Stimulated activated CD8-positive, alpha-beta memory T cell treated with anti-CD3 and anti-CD28 coated beads, Interleukin-12 subunit alpha, Interleukin-12 subunit beta, amount 100 ng/mL, for 1 hour (primary cell): ENCODE data around the gene OTUD3.
A peak's percentile ranks its signal among the peaks of the same experiment; 100 is the strongest.
"Not testable (repeated sequence)": the region's sequence is repeated elsewhere in the genome, so short reads cannot be mapped to it uniquely, and the experiment has no call there.

ENCODE experiments used
- DNase-seq: peaks from one replicate; pipeline ENCODE4 v3.0.0-alpha.2; 2020; ENCODE audit warnings: low read depth

OTUD3 gene

GRCh38 chr1:19869453-19869852 lies 12.7 kb upstream of the OTUD3 start:
- not testable (repeated sequence) for DNase-seq

GRCh38 chr1:19869929-19870328 lies 12.3 kb upstream of the OTUD3 start:
- DNase-seq: no peak

GRCh38 chr1:19872190-19872589 lies 10.0 kb upstream of the OTUD3 start:
- DNase-seq: no peak

GRCh38 chr1:19877181-19877750 lies 4.9 kb upstream of the OTUD3 start:
- no peak for DNase-seq

GRCh38 chr1:19877821-19878636 lies 4.2 kb upstream of the OTUD3 start:
- DNase-seq: no peak

- DNase-seq: no peak
Observed at GRCh38 chr1:19878637-19878985, 3.6 kb upstream of the OTUD3 start.

GRCh38 chr1:19879227-19879626 lies 3.0 kb upstream of the OTUD3 start:
- no peak for DNase-seq

- DNase-seq: no peak
Observed at GRCh38 chr1:19879661-19880060, 2.5 kb upstream of the OTUD3 start.

- DNase-seq: not testable (repeated sequence)
Observed at GRCh38 chr1:19880841-19881240, 1.4 kb upstream of the OTUD3 start.

- no peak for DNase-seq
Observed at GRCh38 chr1:19884312-19884711, 2.1 kb downstream of the OTUD3 start.

GRCh38 chr1:19885821-19886220 lies 3.6 kb downstream of the OTUD3 start:
- no peak for DNase-seq

GRCh38 chr1:19888112-19888511 lies 5.9 kb downstream of the OTUD3 start:
- DNase-seq: no peak

GRCh38 chr1:19889656-19890055 lies 7.5 kb downstream of the OTUD3 start:
- no peak for DNase-seq

- DNase-seq: no peak
Observed at GRCh38 chr1:19892129-19892528, 9.9 kb downstream of the OTUD3 start.

- no peak for DNase-seq
Observed at GRCh38 chr1:19892628-19893168, 10.5 kb downstream of the OTUD3 start.

- DNase-seq: no peak
Observed at GRCh38 chr1:19893687-19894086, 11.5 kb downstream of the OTUD3 start.

- no peak for DNase-seq
Observed at GRCh38 chr1:19894218-19894617, 12.0 kb downstream of the OTUD3 start.

- DNase-seq: no peak
Observed at GRCh38 chr1:19901653-19902052, 19.5 kb downstream of the OTUD3 start.

GRCh38 chr1:19903621-19904020 lies 21.4 kb downstream of the OTUD3 start:
- no peak for DNase-seq

- DNase-seq: no peak
Observed at GRCh38 chr1:19907456-19907855, 25.3 kb downstream of the OTUD3 start.

- DNase-seq: no peak
Observed at GRCh38 chr1:19909392-19909791, 27.2 kb downstream of the OTUD3 start.

GRCh38 chr1:19909971-19910370 lies 27.8 kb downstream of the OTUD3 start:
- DNase-seq: no peak

- no peak for DNase-seq
Observed at GRCh38 chr1:19910650-19911049, 28.5 kb downstream of the OTUD3 start.

- peak; percentile 77 for DNase-seq
Observed at GRCh38 chr1:19918057-19918456, 35.9 kb downstream of the OTUD3 start.
